Measurements from ENCODE around the gene PXYLP1.
A peak's percentile ranks its signal among the peaks of the same experiment; 100 is the strongest.

PXYLP1 gene

DNA sequence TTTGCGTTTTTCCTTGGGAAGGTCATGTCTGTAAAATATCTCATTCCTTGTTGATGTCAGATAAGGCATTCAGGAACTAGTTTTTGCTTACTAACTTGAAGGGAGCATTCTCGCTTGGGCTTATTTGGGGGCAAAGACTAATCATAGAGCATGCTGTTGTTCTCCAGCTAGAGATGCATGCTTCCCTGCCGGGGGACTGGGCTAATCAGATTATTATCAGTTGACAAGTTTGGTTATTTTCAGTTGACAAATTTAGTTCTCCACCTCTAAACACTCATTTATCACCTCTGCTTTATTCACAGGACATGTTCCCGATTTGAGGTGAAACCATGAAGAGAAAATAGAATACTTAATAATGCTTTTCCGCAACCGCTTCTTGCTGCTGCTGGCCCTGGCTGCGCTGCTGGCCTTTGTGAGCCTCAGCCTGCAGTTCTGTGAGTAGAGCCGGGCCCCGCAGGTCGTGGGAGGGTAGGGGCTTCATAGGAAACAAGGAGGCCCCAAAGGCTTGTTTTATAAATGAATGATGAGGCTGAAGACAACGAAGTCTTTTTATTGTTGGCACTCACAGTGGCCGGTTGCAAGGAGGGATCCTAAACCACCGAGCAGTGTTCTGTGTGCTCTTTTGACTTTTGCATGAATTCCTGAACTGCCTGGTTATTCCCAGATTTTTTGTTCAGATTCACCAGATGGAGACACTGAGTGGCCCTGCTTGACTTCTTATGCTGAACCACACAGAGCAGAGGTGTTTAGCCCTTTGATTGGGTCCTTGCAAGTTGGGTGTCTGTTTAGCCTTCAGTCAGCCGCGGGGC, 28.4 kb downstream of the PXYLP1 start:
- Mint-ChIP-seq H3K27me3 (ENCODE audit: low read depth, poor library complexity) (no peaks in the 10 kb centered on the region), H3K4me1 (peaks cover 17% of the 10 kb centered on the region), H3K36me3 (ENCODE audit: low read depth) (peaks cover 27% of the 10 kb centered on the region), H3K4me3 (no peak overlapping the region), H3K9me3 (no peaks in the 10 kb centered on the region), H3K27ac (peak overlapping the region; percentile 84)
- TF ChIP-seq, protein P1, sequence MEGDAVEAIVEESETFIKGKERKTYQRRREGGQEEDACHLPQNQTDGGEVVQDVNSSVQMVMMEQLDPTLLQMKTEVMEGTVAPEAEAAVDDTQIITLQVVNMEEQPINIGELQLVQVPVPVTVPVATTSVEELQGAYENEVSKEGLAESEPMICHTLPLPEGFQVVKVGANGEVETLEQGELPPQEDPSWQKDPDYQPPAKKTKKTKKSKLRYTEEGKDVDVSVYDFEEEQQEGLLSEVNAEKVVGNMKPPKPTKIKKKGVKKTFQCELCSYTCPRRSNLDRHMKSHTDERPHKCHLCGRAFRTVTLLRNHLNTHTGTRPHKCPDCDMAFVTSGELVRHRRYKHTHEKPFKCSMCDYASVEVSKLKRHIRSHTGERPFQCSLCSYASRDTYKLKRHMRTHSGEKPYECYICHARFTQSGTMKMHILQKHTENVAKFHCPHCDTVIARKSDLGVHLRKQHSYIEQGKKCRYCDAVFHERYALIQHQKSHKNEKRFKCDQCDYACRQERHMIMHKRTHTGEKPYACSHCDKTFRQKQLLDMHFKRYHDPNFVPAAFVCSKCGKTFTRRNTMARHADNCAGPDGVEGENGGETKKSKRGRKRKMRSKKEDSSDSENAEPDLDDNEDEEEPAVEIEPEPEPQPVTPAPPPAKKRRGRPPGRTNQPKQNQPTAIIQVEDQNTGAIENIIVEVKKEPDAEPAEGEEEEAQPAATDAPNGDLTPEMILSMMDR (IDR thresholded peaks at IDR 0.05) = no peak
- DNase-seq = no peak

DNA sequence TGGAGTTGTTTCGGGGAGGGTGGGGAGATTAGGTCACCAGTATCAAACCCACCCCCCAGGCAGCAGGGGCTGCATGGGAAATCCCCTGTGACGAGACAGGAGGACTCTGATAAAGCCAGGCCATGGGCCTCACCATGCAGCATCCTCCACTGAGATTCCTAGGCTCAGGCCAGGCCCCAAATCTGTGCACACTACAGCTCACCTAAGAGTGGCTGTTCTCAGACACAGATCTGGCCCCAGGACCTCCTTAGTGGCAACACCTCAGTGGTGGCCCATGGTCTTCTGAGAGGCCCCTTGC, 29.0 kb downstream of the PXYLP1 start:
- H3K4me3 Mint-ChIP-seq = no peak overlapping the region
- no peak for DNase-seq
- peaks cover 19% of the 10 kb centered on the region for H3K4me1 Mint-ChIP-seq
- TF ChIP-seq, protein P1 (IDR thresholded peaks at IDR 0.05) = no peak
- peaks cover 27% of the 10 kb centered on the region for H3K36me3 Mint-ChIP-seq (ENCODE audit: low read depth)
- H3K27me3 Mint-ChIP-seq (ENCODE audit: low read depth, poor library complexity) = no peaks in the 10 kb centered on the region
- no peaks in the 10 kb centered on the region for H3K9me3 Mint-ChIP-seq
- H3K27ac Mint-ChIP-seq = no peak overlapping the region

DNA sequence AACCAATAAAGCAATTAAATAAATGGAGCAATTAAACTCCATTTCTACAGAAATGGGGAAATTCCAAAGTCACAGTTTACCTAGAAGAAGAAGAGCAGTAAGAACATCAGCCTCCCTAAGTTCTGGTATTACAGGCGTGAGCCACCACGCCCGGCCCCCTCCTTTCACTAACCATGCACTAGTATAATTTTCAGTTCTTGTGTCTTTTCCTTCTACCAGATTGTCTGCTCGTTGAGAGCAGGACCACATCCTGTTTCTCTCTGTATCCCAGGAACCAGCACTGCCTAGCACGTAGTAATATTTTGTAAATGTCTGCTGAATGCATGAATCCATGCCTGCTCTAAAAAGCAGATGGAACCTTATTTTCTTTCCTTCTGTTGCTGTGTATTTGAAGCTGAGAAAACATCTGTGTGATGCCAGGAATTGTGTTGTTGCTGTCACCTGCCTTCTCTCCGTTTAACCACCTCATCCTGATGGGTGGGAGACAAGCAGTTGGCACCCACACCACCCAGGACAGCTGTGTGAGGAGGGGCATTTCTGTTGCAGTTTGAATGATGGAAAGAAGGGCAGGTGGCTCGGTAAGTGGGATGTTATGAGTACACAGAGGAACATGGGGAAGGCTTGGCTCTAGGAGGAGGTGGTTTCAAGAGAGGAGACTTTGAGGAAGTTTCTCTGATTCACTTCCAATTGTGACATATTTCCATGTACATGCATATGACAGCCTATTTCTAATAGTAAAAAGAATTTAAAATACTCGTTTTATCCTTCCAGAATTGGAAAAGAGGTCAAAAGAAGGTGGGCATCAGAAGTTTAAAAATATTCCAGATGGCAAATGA, 30.1 kb downstream of the PXYLP1 start:
- Mint-ChIP-seq H3K36me3 (ENCODE audit: low read depth) (peaks cover 27% of the 10 kb centered on the region), H3K27ac (no peak overlapping the region), H3K4me3 (no peak overlapping the region), H3K9me3 (no peaks in the 10 kb centered on the region), H3K27me3 (ENCODE audit: low read depth, poor library complexity) (no peaks in the 10 kb centered on the region), H3K4me1 (peaks cover 26% of the 10 kb centered on the region)
- no peak for DNase-seq
- TF ChIP-seq, protein P1 (IDR thresholded peaks at IDR 0.05) = no peak

DNA sequence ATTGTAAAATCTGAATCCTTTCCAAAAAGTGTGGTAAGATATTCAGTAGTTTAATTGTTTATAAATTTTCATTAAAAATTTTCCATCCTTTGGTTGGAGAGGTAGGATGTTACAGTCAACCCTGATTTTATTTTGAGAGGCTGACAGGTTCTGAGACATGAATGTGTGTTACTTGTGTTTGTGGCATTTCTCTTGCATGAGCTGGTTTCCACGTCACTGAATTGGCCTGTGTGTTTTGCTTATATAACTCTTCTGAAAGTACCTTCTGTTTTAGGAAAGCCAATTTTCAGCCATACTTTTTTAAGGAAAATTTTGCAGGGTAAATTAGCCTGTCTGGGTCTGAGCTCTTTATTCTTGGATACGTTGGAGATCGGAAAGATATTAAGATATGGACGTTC, 30.7 kb downstream of the PXYLP1 start:
- Mint-ChIP-seq H3K9me3 (no peaks in the 10 kb centered on the region), H3K4me1 (peaks cover 32% of the 10 kb centered on the region)
- no peak for DNase-seq

DNA sequence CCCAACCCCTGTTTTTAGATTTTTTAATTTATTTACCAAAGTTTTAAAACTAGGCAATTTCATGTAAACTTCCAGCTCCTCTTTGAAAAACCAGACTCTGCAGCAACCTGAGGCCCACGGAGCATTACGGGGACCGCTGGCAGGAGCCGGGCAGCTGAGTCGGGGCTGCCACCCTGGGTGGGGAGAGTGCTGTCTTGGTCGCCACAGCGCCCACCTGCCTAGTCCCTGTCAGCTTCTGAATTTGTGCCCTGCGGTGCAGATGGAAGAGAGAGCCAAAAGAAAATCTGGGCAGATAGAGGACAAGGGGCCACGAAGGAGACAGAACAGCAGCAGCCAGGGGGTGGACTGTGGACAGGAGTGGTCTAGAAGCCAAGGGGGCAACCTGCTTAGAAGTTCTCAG, 34.6 kb downstream of the PXYLP1 start:
- no peaks in the 10 kb centered on the region for H3K27me3 Mint-ChIP-seq (ENCODE audit: low read depth, poor library complexity)
- H3K4me3 Mint-ChIP-seq = no peak overlapping the region
- no peak overlapping the region for H3K27ac Mint-ChIP-seq
- H3K9me3 Mint-ChIP-seq = no peaks in the 10 kb centered on the region
- TF ChIP-seq, protein P1 (IDR thresholded peaks at IDR 0.05) = no peak
- DNase-seq = no peak
- H3K36me3 Mint-ChIP-seq (ENCODE audit: low read depth) = peaks cover 30% of the 10 kb centered on the region
- peaks cover 38% of the 10 kb centered on the region for H3K4me1 Mint-ChIP-seq

More for the DNA sequence above, 30.7 kb downstream of the PXYLP1 start:
- Mint-ChIP-seq H3K36me3 (ENCODE audit: low read depth) (peaks cover 27% of the 10 kb centered on the region), H3K4me3 (no peak overlapping the region), H3K27me3 (ENCODE audit: low read depth, poor library complexity) (no peaks in the 10 kb centered on the region), H3K27ac (no peak overlapping the region)
- TF ChIP-seq, protein P1 (IDR thresholded peaks at IDR 0.05) = no peak
